Right lobe of liver (tissue), 6 donors: ENCODE results near the gene HSD17B12. TPM values are rescaled to one million over a fixed set of nuclear protein-coding genes. Genes with fewer than 3 reads are reported as not detected.

Experiments used
- ATAC-seq, 4 donors: fragments of 200-7000 bp; cut with Tn5 transposase; one replicate each; pipeline ENCODE4 v1.9.1; 2020; ENCODE audit warnings: mild to moderate bottlenecking in 4 of 4, moderate library complexity in 4 of 4
- DNase-seq, 3 donors: peaks; one replicate each; pipeline ENCODE4 v3.0.0-alpha.2; 2020
- H3K27ac ChIP-seq, 3 donors: fragments of 200-600 bp; one replicate each; pipeline ENCODE4 v1.8.0; 2022
- H3K27me3 ChIP-seq, 2 donors: fragments of 200-600 bp; one replicate each; pipeline ENCODE4 v1.8.0; 2022
- H3K36me3 ChIP-seq, 4 donors: fragments of 200-600 bp; sonication (generic) in 1 of 4; one replicate each; pipeline versions ENCODE4 v1.5.1 to v1.8.0; 2017 to 2022; ENCODE audit warnings: control low read depth in 1 of 4
- H3K4me1 ChIP-seq, 4 donors: fragments of 200-600 bp; sonication (generic) in 1 of 4; one replicate each; pipeline versions ENCODE4 v1.5.1 to v1.8.0; 2017 to 2022; ENCODE audit warnings: control low read depth in 1 of 4
- H3K4me3 ChIP-seq, 3 donors: fragments of 200-600 bp; one replicate each; pipeline ENCODE4 v1.8.0; 2022
- H3K9me3 ChIP-seq, 4 donors: fragments of 200-600 bp; sonication (generic) in 1 of 4; one replicate each; pipeline versions ENCODE4 v1.5.1 to v1.8.0; 2017 to 2022; ENCODE audit warnings: control low read depth in 1 of 4
- CTCF ChIP-seq, 4 donors: fragments of 200-600 bp in 3 of 4; fragments of 450-650 bp in 1 of 4; IDR thresholded peaks; one replicate each; pipeline versions ENCODE4 v1.5.1 to v1.8.0; 2016 to 2022; ENCODE audit warnings: antibody characterized with exemption in 4 of 4, mild to moderate bottlenecking in 2 of 4
- POLR2A ChIP-seq: fragments of 450-650 bp; IDR thresholded peaks from one replicate; pipeline ENCODE4 v1.6.1; 2017; ENCODE audit warnings: antibody characterized with exemption, mild to moderate bottlenecking
- WGBS: methylation state at CpG from one replicate; pipeline ENCODE4 v1.1.6; 2018; ENCODE audit warnings: low coverage, low lambda C conversion rate; ENCODE audit not compliant: insufficient coverage; ENCODE audit errors: missing lambda C conversion rate; 5-methylcytosine and 5-hydroxymethylcytosine counted together
- intact Hi-C, 2 donors: fragments of 100-400 bp; cut with DNase I; formaldehyde crosslinking; loops; one replicate each; pipeline versions ENCODE4 v1.11.2 to v1.14.1; 2022
- total RNA-seq, 6 experiments: library from RNA; depleted of rRNA in 2 of 6; stranded (reverse); fragments of >200 nt in 2 of 6; fragmentation: NEBNext Ultra II Directional in 3 of 6; extraction: Animal tissue kit (Norgen Biotek cat#: 25700) in 3 of 6; gene quantifications; one replicate each; pipeline versions ENCODE4 v1.1.0 to v1.2.4, GENCODE V29; 2016 to 2023
- donor health status: DM: no; HTN: yes; CAD: no.
- donor health status: DM: no; HTN: no; CAD: no.
- donor health status: DM: no; HTN: no; CAD: no.
- donor health status: DM: no; HTN: yes; CAD: no.
- donor health status: DM: no; HTN: yes; CAD: no.

HSD17B12 gene
- total RNA-seq, 6 experiments from 2014 or later, result 68.3 to 107 (median 93.2) TPM

- DNase-seq (no peak), ATAC-seq (no peak)
- peaks cover 0 to 2% (median 0%) of the 10 kb centered on the region in 4 donors for H3K9me3 ChIP-seq
- no peaks in the 10 kb centered on the region for H3K27me3 ChIP-seq
- H3K27ac ChIP-seq, result no peak overlapping the region
- H3K4me1 ChIP-seq, result no peaks in the 10 kb centered on the region
- TF ChIP-seq CTCF (IDR thresholded peaks at IDR 0.05) (no peak), POLR2A (no peak)
- H3K4me3 ChIP-seq, result no peak overlapping the region
- H3K36me3 ChIP-seq, result no peaks in the 10 kb centered on the region
- 64% methylated on average over 2 of the region's 3 CpGs for WGBS
- intact Hi-C loops, result no loop called here
Observed at GRCh38 chr11:43770173-43770572, 89.6 kb downstream of the HSD17B12 start.

- WGBS, result 90% methylated on average over 6 of the region's 7 CpGs
- no peaks in the 10 kb centered on the region for H3K4me1 ChIP-seq
- ATAC-seq (no peak), DNase-seq (no peak)
- H3K4me3 ChIP-seq, result no peak overlapping the region
- intact Hi-C loops, result no loop called here
- no peak overlapping the region for H3K27ac ChIP-seq
- H3K27me3 ChIP-seq, result no peaks in the 10 kb centered on the region
- no peaks in the 10 kb centered on the region for H3K9me3 ChIP-seq
- no peak for TF ChIP-seq CTCF (IDR thresholded peaks at IDR 0.05)
- TF ChIP-seq POLR2A, result no peak
- H3K36me3 ChIP-seq, result no peaks in the 10 kb centered on the region
Observed at GRCh38 chr11:43772733-43773132, 92.2 kb downstream of the HSD17B12 start.

GRCh38 chr11:43774786-43775185 lies 94.2 kb downstream of the HSD17B12 start:
- Histone ChIP-seq H3K27ac (no peak overlapping the region), H3K9me3 (no peaks in the 10 kb centered on the region), H3K4me1 (no peaks in the 10 kb centered on the region), H3K36me3 (no peaks in the 10 kb centered on the region), H3K27me3 (no peaks in the 10 kb centered on the region), H3K4me3 (no peak overlapping the region)
- DNase-seq (no peak), ATAC-seq (no peak)
- WGBS, result 83% methylated on average over 2 of the region's 2 CpGs
- TF ChIP-seq POLR2A, result no peak
- no peak for TF ChIP-seq CTCF (IDR thresholded peaks at IDR 0.05)
- intact Hi-C loops, result no loop called here

- no peaks in the 10 kb centered on the region for H3K36me3 ChIP-seq
- no peaks in the 10 kb centered on the region for H3K27me3 ChIP-seq
- no peaks in the 10 kb centered on the region for H3K9me3 ChIP-seq
- WGBS, result 100% methylated on average over 2 of the region's 2 CpGs
- H3K4me3 ChIP-seq, result no peak overlapping the region
- intact Hi-C loops, result no loop called here
- ATAC-seq, result no peak
- no peak overlapping the region for H3K27ac ChIP-seq
- no peaks in the 10 kb centered on the region for H3K4me1 ChIP-seq
- TF ChIP-seq POLR2A (no peak), CTCF (IDR thresholded peaks at IDR 0.05) (no peak)
- no peak for DNase-seq
Observed at GRCh38 chr11:43779306-43779705, 98.8 kb downstream of the HSD17B12 start.

GRCh38 chr11:43784301-43784700 lies 103.8 kb downstream of the HSD17B12 start:
- TF ChIP-seq CTCF (IDR thresholded peaks at IDR 0.05), result no peak
- no peak for TF ChIP-seq POLR2A
- DNase-seq (no peak), ATAC-seq (no peak)
- intact Hi-C loops, result no loop called here
- Histone ChIP-seq H3K4me3 (no peak overlapping the region), H3K27ac (no peak overlapping the region), H3K36me3 (no peaks in the 10 kb centered on the region), H3K9me3 (no peaks in the 10 kb centered on the region), H3K4me1 (no peaks in the 10 kb centered on the region), H3K27me3 (no peaks in the 10 kb centered on the region)
- WGBS, result 100% methylated on average over 1 of the region's 1 CpG
